MM.1S (cell line): ENCODE measurements around the gene RPP38.

ENCODE experiments used
- DNase-seq: peaks from one replicate; pipeline ENCODE4 v3.0.0-alpha.2; 2015
- H2AFZ ChIP-seq: fragments of 300-600 bp; sonication (generic); 2 replicates; pipeline ENCODE4 v1.6.0; 2016; ENCODE audit warnings: antibody characterized with exemption, low read length
- H3F3A ChIP-seq: fragments of 300-600 bp; sonication (generic); 2 replicates; pipeline ENCODE4 v1.6.1; 2016; ENCODE audit warnings: mild to moderate bottlenecking, antibody characterized with exemption, low read length, moderate library complexity, mixed read lengths; ENCODE audit not compliant: insufficient read depth
- H3K27ac ChIP-seq: fragments of 300-600 bp; sonication (generic); 2 replicates; pipeline ENCODE4 v1.5.1; 2016; ENCODE audit warnings: mild to moderate bottlenecking, low read length
- H3K27me3 ChIP-seq: fragments of 300-600 bp; sonication (generic); replicated peaks from 2 replicates; pipeline ENCODE4 v1.6.0; 2016; ENCODE audit warnings: low read length; ENCODE audit not compliant: insufficient read depth
- H3K36me3 ChIP-seq: fragments of 300-600 bp; sonication (generic); replicated peaks from 2 replicates; pipeline ENCODE4 v1.6.1; 2016; ENCODE audit warnings: mild to moderate bottlenecking, low read length, mixed read lengths; ENCODE audit not compliant: insufficient read depth
- H3K4me1 ChIP-seq: fragments of 300-600 bp; sonication (generic); 2 replicates; pipeline ENCODE4 v1.6.1; 2016; ENCODE audit warnings: low read length, mixed read lengths
- H3K4me2 ChIP-seq: fragments of 300-600 bp; sonication (generic); 2 replicates; pipeline ENCODE4 v1.6.0; 2016; ENCODE audit warnings: low read depth, low read length
- H3K4me3 ChIP-seq: fragments of 300-600 bp; sonication (generic); 2 replicates; pipeline ENCODE4 v1.5.1; 2016; ENCODE audit warnings: low read length, mixed read lengths
- H3K79me2 ChIP-seq: fragments of 300-600 bp; sonication (generic); 2 replicates; pipeline ENCODE4 v1.6.1; 2016; ENCODE audit warnings: mixed run types, low read length, mixed read lengths
- H3K9ac ChIP-seq: fragments of 300-600 bp; sonication (generic); 2 replicates; pipeline ENCODE4 v1.6.1; 2016; ENCODE audit warnings: low read length, mixed read lengths
- H3K9me2 ChIP-seq: fragments of 300-600 bp; sonication (generic); replicated peaks from 2 replicates; pipeline ENCODE4 v1.6.1; 2016; ENCODE audit warnings: mild to moderate bottlenecking, low read length, mixed read lengths; ENCODE audit not compliant: insufficient read depth
- H3K9me3 ChIP-seq: fragments of 300-600 bp; sonication (generic); replicated peaks from 2 replicates; pipeline ENCODE4 v1.6.1; 2016; ENCODE audit warnings: mild to moderate bottlenecking, low read length, mixed read lengths; ENCODE audit not compliant: insufficient read depth
- H4K20me1 ChIP-seq: fragments of 300-600 bp; sonication (generic); 2 replicates; pipeline ENCODE4 v1.6.1; 2016; ENCODE audit warnings: mild to moderate bottlenecking, low read length, moderate library complexity, mixed read lengths; ENCODE audit not compliant: insufficient read depth
- CTCF ChIP-seq: fragments of 300-600 bp; sonication (generic); IDR thresholded peaks from 2 replicates; pipeline ENCODE4 v1.5.1; 2016; ENCODE audit warnings: antibody characterized with exemption, low read length, mixed read lengths
- EZH2 ChIP-seq: fragments of 300-600 bp; sonication (generic); optimal IDR thresholded peaks from 2 replicates; pipeline ENCODE3; 2017; ENCODE audit warnings: low read depth, mild to moderate bottlenecking, antibody characterized with exemption, low read length, mixed read lengths
- EZH2phosphoT487 ChIP-seq: fragments of 300-600 bp; sonication (generic); IDR thresholded peaks from 2 replicates; pipeline ENCODE4 v1.6.1; 2018; ENCODE audit warnings: antibody characterized with exemption, low read length

RPP38 gene

GRCh38 chr10:15106352-15107013, 9.3 kb downstream of the RPP38 start:
- no peaks in the 10 kb centered on the region for H3K9me2 ChIP-seq
- no peak overlapping the region for H2AFZ ChIP-seq
- no peak overlapping the region for H3K4me3 ChIP-seq
- no peaks in the 10 kb centered on the region for H3K9me3 ChIP-seq
- peak; percentile 66 for DNase-seq
- H3F3A ChIP-seq = no peaks in the 10 kb centered on the region
- peaks cover 8% of the 10 kb centered on the region for H3K79me2 ChIP-seq
- H3K4me2 ChIP-seq = no peak overlapping the region
- H3K36me3 ChIP-seq = no peaks in the 10 kb centered on the region
- H3K9ac ChIP-seq = no peak overlapping the region
- no peaks in the 10 kb centered on the region for H3K27me3 ChIP-seq
- no peak overlapping the region for H3K27ac ChIP-seq
- H3K4me1 ChIP-seq = no peaks in the 10 kb centered on the region
- no peak for TF ChIP-seq EZH2phosphoT487
- no peak for TF ChIP-seq EZH2
- peak; percentile 97 for TF ChIP-seq CTCF
- H4K20me1 ChIP-seq = no peaks in the 10 kb centered on the region

GRCh38 chr10:15112657-15113056, 15.5 kb downstream of the RPP38 start:
- TF ChIP-seq EZH2 = no peak
- TF ChIP-seq CTCF = no peak
- no peak for TF ChIP-seq EZH2phosphoT487
- Histone ChIP-seq H3K9me2 (no peaks in the 10 kb centered on the region), H3K4me2 (no peak overlapping the region), H3K27ac (no peak overlapping the region), H2AFZ (no peak overlapping the region), H3K4me1 (no peaks in the 10 kb centered on the region), H3K9ac (no peak overlapping the region), H3K36me3 (no peaks in the 10 kb centered on the region), H3K27me3 (no peaks in the 10 kb centered on the region), H3K9me3 (no peaks in the 10 kb centered on the region), H3K79me2 (no peaks in the 10 kb centered on the region), H3F3A (no peaks in the 10 kb centered on the region), H4K20me1 (no peaks in the 10 kb centered on the region), H3K4me3 (no peak overlapping the region)
- no peak for DNase-seq

- no peaks in the 10 kb centered on the region for H3K9me2 ChIP-seq
- no peak overlapping the region for H2AFZ ChIP-seq
- no peak for TF ChIP-seq EZH2
- no peak overlapping the region for H3K4me3 ChIP-seq
- H3K27ac ChIP-seq = no peak overlapping the region
- DNase-seq = no peak
- H3K36me3 ChIP-seq = no peaks in the 10 kb centered on the region
- no peaks in the 10 kb centered on the region for H3K4me1 ChIP-seq
- no peak overlapping the region for H3K4me2 ChIP-seq
- H4K20me1 ChIP-seq = no peaks in the 10 kb centered on the region
- no peak overlapping the region for H3K9ac ChIP-seq
- no peaks in the 10 kb centered on the region for H3F3A ChIP-seq
- H3K27me3 ChIP-seq = no peaks in the 10 kb centered on the region
- no peaks in the 10 kb centered on the region for H3K79me2 ChIP-seq
- H3K9me3 ChIP-seq = no peaks in the 10 kb centered on the region
Measured at GRCh38 chr10:15113766-15114165, 16.6 kb downstream of the RPP38 start.

DNA sequence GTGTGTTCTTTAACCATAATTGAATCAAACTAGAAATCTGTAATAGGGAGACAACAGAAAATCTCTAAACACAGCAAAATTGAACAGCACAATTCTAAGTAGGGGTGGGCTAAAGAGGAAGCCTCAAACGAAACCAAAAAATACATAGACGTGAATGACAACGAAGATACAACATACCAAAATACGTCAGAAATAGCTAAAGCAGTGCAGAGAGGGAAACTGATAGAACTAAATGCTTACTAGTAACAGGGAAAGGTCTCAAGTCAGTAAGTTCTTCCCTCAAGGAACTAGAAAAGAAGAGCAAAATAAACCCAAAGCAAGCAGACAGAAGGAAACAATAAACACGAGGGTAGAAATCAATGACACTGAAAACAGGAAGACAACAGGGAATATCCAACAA, 19.1 kb downstream of the RPP38 start:
- no peaks in the 10 kb centered on the region for H3K4me1 ChIP-seq
- H3K27me3 ChIP-seq = no peaks in the 10 kb centered on the region
- H3K9me2 ChIP-seq = no peaks in the 10 kb centered on the region
- no peaks in the 10 kb centered on the region for H3F3A ChIP-seq
- TF ChIP-seq EZH2 (no peak), CTCF (no peak), EZH2phosphoT487 (no peak)
- H3K27ac ChIP-seq = no peak overlapping the region
- H3K4me3 ChIP-seq = no peak overlapping the region
- H3K4me2 ChIP-seq = no peak overlapping the region
- H3K9ac ChIP-seq = no peak overlapping the region
- no peaks in the 10 kb centered on the region for H4K20me1 ChIP-seq
- no peak overlapping the region for H2AFZ ChIP-seq
- no peak for DNase-seq
- no peaks in the 10 kb centered on the region for H3K36me3 ChIP-seq
- no peaks in the 10 kb centered on the region for H3K9me3 ChIP-seq
- H3K79me2 ChIP-seq = no peaks in the 10 kb centered on the region
